ENCODE results near the gene CAPZB. TPM values are rescaled to one million over a fixed set of nuclear protein-coding genes. Genes with fewer than 3 reads are reported as not detected.

CAPZB gene
- total and polyA plus RNA-seq, 12 donors, result 99.7 to 386 (median 164) TPM

- TF ChIP-seq POLR2A (IDR thresholded peaks at IDR 0.05), result no peak
- no peak for TF ChIP-seq CTCF (IDR thresholded peaks at IDR 0.05)
- Histone ChIP-seq H3K27me3 (no peaks in the 10 kb centered on the region), H3K4me3 (no peak overlapping the region), H3K27ac (no peak overlapping the region), H3K36me3 (replicated peaks in 1 of 2) (peaks cover 0 to 5% of the 10 kb centered on the region in 2 donors), H3K4me1 (replicated peaks in 1 of 2) (peaks cover 0 to 8% of the 10 kb centered on the region in 2 donors), H3K9me3 (replicated peaks in 1 of 3) (no peaks in the 10 kb centered on the region)
- 83 to 94% (median 86%) methylated on average over 8 of the region's 8 CpGs for WGBS, 4 donors
- no peak for DNase-seq
- intact Hi-C loops (cut with DNase I), result no loop called here
These were observed 123.7 kb downstream of the CAPZB start for GRCh38 chr1:19361611-19362147.

DNA sequence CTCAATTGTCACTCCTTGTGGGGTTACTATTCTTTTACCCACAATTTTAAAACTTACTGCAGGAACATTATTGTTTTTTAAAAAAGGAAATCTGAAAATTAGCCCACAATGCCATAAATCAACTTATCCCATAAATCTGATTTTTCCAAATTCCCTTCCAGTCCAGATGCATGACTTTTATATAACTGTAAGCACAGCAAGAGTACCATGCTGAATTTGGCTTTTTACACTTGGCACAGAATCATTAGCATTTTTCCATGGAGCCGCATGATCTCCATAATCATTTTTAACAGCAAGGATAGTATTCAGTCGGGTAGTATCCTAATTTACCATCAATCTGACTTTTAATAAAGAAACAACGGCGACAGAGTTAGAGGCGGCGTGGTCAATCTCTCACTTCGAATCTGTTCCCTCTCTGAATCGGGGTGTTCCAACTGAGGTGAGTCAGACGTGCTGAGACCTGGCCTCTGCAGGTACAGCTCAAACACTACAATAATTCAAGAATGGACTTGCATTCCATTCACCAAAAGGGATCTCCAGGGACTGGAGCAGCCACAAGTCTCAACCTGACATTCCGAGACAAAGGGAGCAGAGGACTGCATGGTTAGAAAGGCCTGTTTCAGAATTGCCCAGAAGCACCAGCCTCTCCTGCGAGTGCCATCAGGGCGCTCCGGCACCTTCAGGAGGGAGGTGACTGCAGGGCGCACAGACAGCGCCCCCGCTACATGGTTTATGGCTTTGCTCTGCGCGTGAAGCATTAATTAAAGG is 124.3 kb downstream of the CAPZB start:
- H3K27me3 ChIP-seq, result no peaks in the 10 kb centered on the region
- 87 to 95% (median 93%) methylated on average over 18 of the region's 18 CpGs for WGBS, 4 donors

DNA sequence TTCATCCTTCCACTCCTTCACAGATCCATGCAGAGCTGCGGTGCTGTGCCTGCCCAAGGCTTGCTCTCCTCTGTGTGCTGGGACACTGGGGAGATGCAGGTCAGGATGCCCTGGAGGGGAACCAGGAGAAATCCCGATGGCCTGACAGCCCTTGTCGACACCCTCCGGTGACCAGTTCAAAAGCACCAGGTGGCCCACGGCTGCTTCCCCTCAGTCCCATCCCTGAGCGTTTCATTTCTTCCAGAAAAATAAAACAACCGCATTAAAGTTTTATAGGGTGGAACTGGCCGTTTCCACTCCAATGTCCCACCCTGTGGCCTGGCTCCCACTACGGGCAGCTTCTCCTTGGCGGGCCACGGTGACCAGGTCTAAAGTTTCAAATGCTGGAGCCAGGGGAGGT is 124.9 kb downstream of the CAPZB start:
- 77 to 87% (median 82%) methylated on average over 11 of the region's 11 CpGs for WGBS, 4 donors
- no peaks in the 10 kb centered on the region for H3K27me3 ChIP-seq
- TF ChIP-seq POLR2A (IDR thresholded peaks at IDR 0.05) (no peak), CTCF (IDR thresholded peaks at IDR 0.05) (no peak)
- H3K36me3 ChIP-seq (replicated peaks in 1 of 2), result peaks cover 0 to 18% of the 10 kb centered on the region in 2 donors
- peaks cover 0 to 8% of the 10 kb centered on the region in 2 donors for H3K4me1 ChIP-seq (replicated peaks in 1 of 2)
- intact Hi-C loops (cut with DNase I), result no loop called here
- H3K4me3 ChIP-seq, result no peak overlapping the region
- no peak overlapping the region for H3K27ac ChIP-seq
- no peaks in the 10 kb centered on the region for H3K9me3 ChIP-seq (replicated peaks in 1 of 3)
- no peak for DNase-seq

More for the DNA sequence above, 124.3 kb downstream of the CAPZB start:
- H3K36me3 ChIP-seq (replicated peaks in 1 of 2), result peaks cover 0 to 12% of the 10 kb centered on the region in 2 donors
- DNase-seq, result no peak
- no peaks in the 10 kb centered on the region for H3K9me3 ChIP-seq (replicated peaks in 1 of 3)
- peaks cover 0 to 8% of the 10 kb centered on the region in 2 donors for H3K4me1 ChIP-seq (replicated peaks in 1 of 2)
- intact Hi-C loops (cut with DNase I), result no loop called here
- TF ChIP-seq CTCF (IDR thresholded peaks at IDR 0.05), result no peak
- TF ChIP-seq POLR2A (IDR thresholded peaks at IDR 0.05), result no peak
- H3K4me3 ChIP-seq, result no peak overlapping the region
- no peak overlapping the region for H3K27ac ChIP-seq

DNA sequence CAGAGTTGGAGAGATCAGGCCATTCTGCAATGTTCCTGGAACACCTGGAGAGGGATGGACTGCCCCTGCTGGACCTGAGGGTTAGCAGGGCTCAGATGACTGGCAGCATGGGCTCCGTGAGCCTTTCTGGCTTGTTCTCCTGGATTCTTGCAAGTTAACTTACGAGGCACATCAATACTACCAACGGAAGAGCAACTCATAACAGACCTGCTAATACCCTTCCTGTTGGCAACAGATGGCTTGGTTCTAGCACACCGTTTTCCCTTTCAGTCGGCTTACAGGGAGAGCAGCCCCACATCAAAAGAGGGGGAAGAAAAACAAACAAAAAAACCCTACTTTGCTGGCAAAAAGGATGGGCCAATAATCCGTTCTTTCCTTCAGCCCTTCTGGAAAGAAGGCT is 125.3 kb downstream of the CAPZB start:
- intact Hi-C loops (cut with DNase I), result no loop called here
- TF ChIP-seq CTCF (IDR thresholded peaks at IDR 0.05), result no peak
- no peak for TF ChIP-seq POLR2A (IDR thresholded peaks at IDR 0.05)
- WGBS, 4 donors, result 62 to 70% (median 69%) methylated on average over 6 of the region's 6 CpGs
- Histone ChIP-seq H3K27me3 (no peaks in the 10 kb centered on the region), H3K9me3 (replicated peaks in 1 of 3) (no peaks in the 10 kb centered on the region), H3K36me3 (replicated peaks in 1 of 2) (peaks cover 0 to 20% of the 10 kb centered on the region in 2 donors), H3K27ac (no peak overlapping the region), H3K4me1 (replicated peaks in 1 of 2) (peaks cover 0 to 8% of the 10 kb centered on the region in 2 donors), H3K4me3 (no peak overlapping the region)
- DNase-seq, result no peak

Measured in adrenal gland (tissue), 12 donors.